Testis (tissue), 3 donors: ENCODE results near the gene HCK. TPM values are rescaled to one million over a fixed set of nuclear protein-coding genes. Genes with fewer than 3 reads are reported as not detected.

Source experiments
- DNase-seq: peaks from one replicate; pipeline ENCODE4 v3.0.0-alpha.2; 2019
- H3K27ac ChIP-seq, 2 donors: fragments of 200-600 bp; sonication (generic); one replicate each; pipeline ENCODE4 v1.5.1; 2019
- H3K27me3 ChIP-seq: fragments of 200-600 bp; sonication (generic); one replicate; pipeline ENCODE4 v1.5.1; 2019
- H3K36me3 ChIP-seq: fragments of 200-600 bp; sonication (generic); one replicate; pipeline ENCODE4 v1.5.1; 2017; ENCODE audit warnings: low read depth; ENCODE audit errors: missing control alignments
- H3K4me1 ChIP-seq: fragments of 200-600 bp; sonication (generic); one replicate; pipeline ENCODE4 v1.5.1; 2019
- H3K4me3 ChIP-seq, 2 donors: fragments of 200-600 bp; sonication (generic); one replicate each; pipeline ENCODE4 v1.5.1; 2017 to 2019
- H3K9me3 ChIP-seq: fragments of 200-600 bp; sonication (generic); one replicate; pipeline ENCODE4 v1.5.1; 2017
- CTCF ChIP-seq, 3 experiments: fragments of 450-650 bp in 2 of 3; fragments of 200-600 bp in 1 of 3; sonication (generic) in 1 of 3; IDR thresholded peaks; one replicate each; pipeline ENCODE4 v1.5.1; 2016 to 2019; ENCODE audit warnings: antibody characterized with exemption in 3 of 3, mild to moderate bottlenecking in 2 of 3, moderate library complexity in 1 of 3
- POLR2A ChIP-seq: fragments of 450-650 bp; IDR thresholded peaks from one replicate; pipeline ENCODE4 v1.6.1; 2017; ENCODE audit warnings: antibody characterized with exemption, mild to moderate bottlenecking, moderate library complexity
- WGBS, 2 donors: methylation state at CpG; one replicate each; pipeline ENCODE4 v1.1.5; 2018; 5-methylcytosine and 5-hydroxymethylcytosine counted together
- intact Hi-C: fragments of 100-400 bp; cut with DNase I; formaldehyde crosslinking; loops from one replicate; pipeline ENCODE4 v1.15.1; 2023; ENCODE audit warnings: low total_unique reads
- polyA plus RNA-seq: library from polyadenylated mRNA; stranded (reverse); fragments of 350-450 nt; fragmentation: Illumina TruSeq; extraction: RNeasy Lipid Tissue Mini Kit (QIAGEN cat#74804); gene quantifications from one replicate; pipeline ENCODE4 v1.2.3, GENCODE V29; 2014; ENCODE audit warnings: low read depth, low replicate concordance; ENCODE audit not compliant: insufficient read depth
- total RNA-seq, 2 donors: library from RNA; depleted of rRNA; stranded (reverse); fragments of >200 nt; gene quantifications; one replicate each; pipeline ENCODE4 v1.2.3, GENCODE V29; 2016

The HCK gene
- total and polyA plus RNA-seq, 3 donors from 2014 or later: 1.3 to 8.9 (median 4.5) TPM

- intact Hi-C loops: no loop called here
- WGBS, 2 donors: 69 to 81% methylated on average over 5 to 8 of the region's 8 CpGs
Measured at GRCh38 chr20:32079655-32080109, 27.6 kb downstream of the HCK start.

DNA sequence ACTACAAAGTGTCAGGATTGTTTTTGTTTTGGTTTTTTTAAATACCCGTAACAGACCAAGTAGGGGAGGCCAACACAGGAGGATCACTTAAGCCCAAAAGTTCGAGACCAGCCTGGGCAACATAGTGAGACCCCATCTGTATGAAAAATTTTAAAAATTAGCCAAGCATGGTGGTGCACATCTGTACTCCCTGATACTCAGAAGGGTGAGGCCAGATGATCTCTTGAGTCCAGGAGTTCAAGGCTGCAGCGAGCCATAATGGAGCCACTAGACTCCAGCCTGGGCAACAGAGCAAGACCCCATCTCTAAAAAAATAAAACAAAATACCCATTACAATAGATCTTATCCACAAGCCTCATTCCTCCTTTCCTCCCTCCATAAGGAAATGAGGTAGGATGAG, 28.7 kb downstream of the HCK start:
- no peak for DNase-seq
- Histone ChIP-seq H3K27me3 (no peaks in the 10 kb centered on the region), H3K36me3 (no peaks in the 10 kb centered on the region), H3K4me1 (no peaks in the 10 kb centered on the region), H3K27ac (no peak overlapping the region), H3K4me3 (no peak overlapping the region), H3K9me3 (no peaks in the 10 kb centered on the region)
- no peak for TF ChIP-seq CTCF (IDR thresholded peaks at IDR 0.05)
- TF ChIP-seq POLR2A: no peak
- WGBS, 2 donors: 74 to 91% methylated on average over 3 of the region's 3 CpGs
- intact Hi-C loops: no loop called here

More at GRCh38 chr20:32079655-32080109, 27.6 kb downstream of the HCK start:
- no peak overlapping the region for H3K27ac ChIP-seq
- H3K4me1 ChIP-seq: no peaks in the 10 kb centered on the region
- no peaks in the 10 kb centered on the region for H3K36me3 ChIP-seq
- H3K27me3 ChIP-seq: no peaks in the 10 kb centered on the region
- TF ChIP-seq CTCF (IDR thresholded peaks at IDR 0.05): no peak
- TF ChIP-seq POLR2A: no peak
- no peaks in the 10 kb centered on the region for H3K9me3 ChIP-seq
- no peak for DNase-seq
- H3K4me3 ChIP-seq: no peak overlapping the region

DNA sequence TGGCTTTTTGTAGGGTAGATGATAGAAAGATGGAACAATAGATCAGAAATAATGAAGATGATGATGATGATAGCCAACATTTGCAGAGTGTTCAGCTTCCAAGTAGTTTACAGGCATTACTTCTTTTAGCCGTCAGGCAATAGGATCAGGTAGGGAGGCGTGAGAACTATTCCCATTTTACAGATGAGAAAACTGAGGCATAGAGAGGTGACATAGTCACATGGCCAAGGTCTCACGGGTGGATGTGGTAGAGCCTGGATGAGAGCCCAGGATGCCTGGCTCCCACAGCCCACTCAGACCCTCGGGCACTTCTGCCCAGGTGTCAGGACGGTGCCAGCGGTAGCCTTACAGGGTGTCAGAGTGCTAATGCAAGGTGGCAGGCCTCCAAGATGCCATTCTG, 31.4 kb downstream of the HCK start:
- Histone ChIP-seq H3K4me1 (no peaks in the 10 kb centered on the region), H3K9me3 (no peaks in the 10 kb centered on the region), H3K36me3 (no peaks in the 10 kb centered on the region), H3K27me3 (no peaks in the 10 kb centered on the region), H3K27ac (no peak overlapping the region), H3K4me3 (no peak overlapping the region)
- WGBS, 2 donors: 83 to 89% methylated on average over 6 of the region's 6 CpGs
- TF ChIP-seq POLR2A (no peak), CTCF (IDR thresholded peaks at IDR 0.05) (no peak)
- DNase-seq: no peak
- intact Hi-C loops: no loop called here

DNA sequence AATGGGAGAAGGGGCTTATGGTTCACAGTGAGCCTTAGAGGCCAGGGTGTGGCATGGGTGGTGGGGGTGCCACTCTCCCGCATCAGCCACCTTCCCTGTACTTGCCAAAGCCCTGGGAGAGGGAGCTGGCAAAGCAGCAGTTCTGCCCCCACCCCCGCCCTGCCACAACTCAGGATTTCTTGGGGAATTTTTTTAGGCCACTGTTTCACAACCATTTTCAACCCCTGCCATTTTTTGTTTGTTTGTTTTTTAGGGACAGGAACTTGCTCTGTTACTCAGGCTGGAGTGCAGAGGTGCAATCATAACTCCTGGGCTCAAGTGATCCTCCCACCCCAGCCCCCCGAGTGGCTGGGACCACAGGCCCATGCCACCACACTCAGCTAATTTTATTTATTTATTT, 35.0 kb downstream of the HCK start:
- Histone ChIP-seq H3K9me3 (no peaks in the 10 kb centered on the region), H3K36me3 (no peaks in the 10 kb centered on the region), H3K4me1 (no peaks in the 10 kb centered on the region), H3K27me3 (no peaks in the 10 kb centered on the region), H3K27ac (no peak overlapping the region), H3K4me3 (no peak overlapping the region)
- intact Hi-C loops: no loop called here
- 94 to 95% methylated on average over 3 of the region's 3 CpGs for WGBS, 2 donors
- DNase-seq: no peak
- no peak for TF ChIP-seq CTCF (IDR thresholded peaks at IDR 0.05)
- no peak for TF ChIP-seq POLR2A

GRCh38 chr20:32088759-32089158, 36.7 kb downstream of the HCK start:
- no peaks in the 10 kb centered on the region for H3K27me3 ChIP-seq
- no peaks in the 10 kb centered on the region for H3K9me3 ChIP-seq
- no peak overlapping the region for H3K27ac ChIP-seq
- TF ChIP-seq CTCF (IDR thresholded peaks at IDR 0.05): no peak
- no peak for TF ChIP-seq POLR2A
- H3K4me1 ChIP-seq: no peaks in the 10 kb centered on the region
- 96 to 100% methylated on average over 2 to 3 of the region's 3 CpGs for WGBS, 2 donors
- no peak for DNase-seq
- intact Hi-C loops: no loop called here
- H3K4me3 ChIP-seq: no peak overlapping the region
- H3K36me3 ChIP-seq: no peaks in the 10 kb centered on the region
